GM13976 (cell line): ENCODE data around the gene SLC7A9.

Source experiments
- DNase-seq: peaks from one replicate; pipeline ENCODE4 v3.0.0; 2012; ENCODE audit warnings: low spot score
- in situ Hi-C: fragments of 300-500 bp; cut with MboI; formaldehyde crosslinking; loops from one replicate; pipeline ENCODE4 v1.12.0; 2022; ENCODE audit warnings: low sequenced_read_pairs, mixed read lengths, inconsistent platforms; ENCODE audit not compliant: unreplicated experiment
- TF ChIP-seq, protein P1 (sequence below): IDR thresholded peaks from 2 replicates; pipeline ENCODE4 v1.5.1; 2012; ENCODE audit warnings: borderline replicate concordance, mild to moderate bottlenecking; ENCODE audit not compliant: insufficient read depth; ENCODE audit errors: extremely low read depth, missing control alignments, control extremely low read depth

Gene SLC7A9

GRCh38 chr19:32910874-32911273, 41.3 kb upstream of the SLC7A9 start:
- no peak for DNase-seq
- TF ChIP-seq, protein P1, sequence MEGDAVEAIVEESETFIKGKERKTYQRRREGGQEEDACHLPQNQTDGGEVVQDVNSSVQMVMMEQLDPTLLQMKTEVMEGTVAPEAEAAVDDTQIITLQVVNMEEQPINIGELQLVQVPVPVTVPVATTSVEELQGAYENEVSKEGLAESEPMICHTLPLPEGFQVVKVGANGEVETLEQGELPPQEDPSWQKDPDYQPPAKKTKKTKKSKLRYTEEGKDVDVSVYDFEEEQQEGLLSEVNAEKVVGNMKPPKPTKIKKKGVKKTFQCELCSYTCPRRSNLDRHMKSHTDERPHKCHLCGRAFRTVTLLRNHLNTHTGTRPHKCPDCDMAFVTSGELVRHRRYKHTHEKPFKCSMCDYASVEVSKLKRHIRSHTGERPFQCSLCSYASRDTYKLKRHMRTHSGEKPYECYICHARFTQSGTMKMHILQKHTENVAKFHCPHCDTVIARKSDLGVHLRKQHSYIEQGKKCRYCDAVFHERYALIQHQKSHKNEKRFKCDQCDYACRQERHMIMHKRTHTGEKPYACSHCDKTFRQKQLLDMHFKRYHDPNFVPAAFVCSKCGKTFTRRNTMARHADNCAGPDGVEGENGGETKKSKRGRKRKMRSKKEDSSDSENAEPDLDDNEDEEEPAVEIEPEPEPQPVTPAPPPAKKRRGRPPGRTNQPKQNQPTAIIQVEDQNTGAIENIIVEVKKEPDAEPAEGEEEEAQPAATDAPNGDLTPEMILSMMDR, result no peak
- in situ Hi-C loops, result no loop called here

DNA sequence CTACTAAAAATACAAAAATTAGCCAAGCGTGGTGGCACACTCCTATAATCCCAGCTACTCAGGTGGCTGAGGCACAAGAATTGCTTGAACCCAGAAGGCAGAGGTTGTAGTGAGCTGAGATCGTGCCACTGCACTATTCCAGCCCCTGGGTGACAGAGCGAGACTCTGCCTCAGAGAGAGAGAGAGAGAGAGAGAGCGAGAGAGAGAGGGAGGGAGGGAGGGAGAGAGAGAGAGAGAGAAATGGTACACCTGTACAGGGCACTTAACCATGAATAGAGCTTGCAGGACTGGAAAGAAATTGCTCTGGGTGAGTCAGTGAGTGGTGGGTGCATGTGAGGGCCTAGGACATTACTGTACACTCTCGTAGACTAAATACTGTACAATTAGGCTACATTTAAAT, 40.5 kb upstream of the SLC7A9 start:
- TF ChIP-seq, protein P1, result no peak
- no peak for DNase-seq
- in situ Hi-C loops, result no loop called here

DNA sequence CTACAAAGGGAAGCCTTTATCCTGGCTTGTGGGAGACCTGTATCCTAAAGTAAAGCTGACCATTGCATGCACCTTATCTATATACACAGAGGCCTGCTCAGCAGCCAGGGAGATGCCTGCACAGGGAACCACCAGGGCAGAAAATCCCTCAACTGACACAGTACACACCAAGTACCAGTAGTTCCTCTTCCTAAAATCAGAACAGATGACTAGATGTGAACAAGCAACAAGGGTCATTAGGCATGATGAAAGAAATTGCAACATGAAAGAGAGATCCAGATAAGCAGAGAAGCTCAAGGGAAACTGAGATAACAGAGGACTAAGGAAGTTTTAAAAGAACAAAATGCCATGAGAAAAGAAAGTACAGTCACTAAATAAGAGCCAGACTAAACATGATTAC, 39.7 kb upstream of the SLC7A9 start:
- in situ Hi-C loops, result no loop called here
- TF ChIP-seq, protein P1, result no peak
- DNase-seq, result no peak

GRCh38 chr19:32908641-32909190, 39.1 kb upstream of the SLC7A9 start:
- no peak for DNase-seq
- in situ Hi-C loops, result no loop called here
- TF ChIP-seq, protein P1, result no peak

DNA sequence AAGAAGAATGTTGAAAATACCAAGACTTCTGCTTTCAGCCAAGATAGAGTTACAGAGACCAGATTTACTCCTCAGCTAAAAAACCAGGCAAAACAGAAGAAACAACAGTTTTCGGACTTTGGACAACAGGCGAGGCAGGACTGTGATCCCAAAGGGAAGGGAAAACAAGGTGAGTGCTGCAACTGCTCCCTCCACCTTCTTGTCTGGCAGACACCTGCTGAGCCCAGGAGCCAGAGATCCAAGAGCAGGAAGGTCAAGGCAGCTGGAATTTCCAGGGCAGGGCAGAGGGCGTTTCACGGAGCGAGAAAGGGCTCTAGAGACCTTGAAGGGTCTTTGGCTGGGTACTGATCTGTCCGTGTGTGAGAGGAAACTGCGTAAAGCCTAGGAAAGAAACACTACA, 32.9 kb upstream of the SLC7A9 start:
- TF ChIP-seq, protein P1, result no peak
- DNase-seq, result no peak
- in situ Hi-C loops, result no loop called here

DNA sequence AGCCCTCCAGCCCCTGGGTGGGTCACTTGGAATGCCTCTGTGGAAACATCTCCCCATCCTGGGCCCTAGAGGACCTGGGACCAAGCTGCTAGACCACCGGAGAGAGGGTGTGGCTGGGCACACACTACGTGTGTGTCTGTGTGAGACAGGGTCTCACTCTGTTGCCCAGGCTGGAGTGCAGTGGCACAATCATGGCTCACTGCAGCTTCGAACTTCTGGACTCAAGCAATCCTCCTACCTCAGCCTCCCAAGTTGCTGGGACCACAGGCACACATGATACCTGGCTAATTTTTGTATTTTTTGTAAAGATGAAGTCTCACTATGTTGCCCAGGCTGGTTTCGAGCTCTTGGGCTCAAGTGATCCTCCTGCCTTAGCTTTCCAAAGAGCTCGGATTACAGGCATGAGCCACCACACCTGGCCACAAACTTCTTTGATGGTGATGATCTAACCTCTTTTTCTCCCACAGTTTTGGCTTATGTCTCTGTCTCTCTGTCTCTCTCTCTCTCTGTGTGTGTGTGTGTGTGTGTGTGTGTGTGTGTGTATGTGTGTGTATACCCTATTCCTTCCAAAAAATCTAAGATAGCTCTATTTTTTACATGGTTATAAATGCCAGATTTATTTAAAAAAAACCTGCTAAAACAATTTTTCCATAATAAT, 32.1 kb upstream of the SLC7A9 start:
- TF ChIP-seq, protein P1, result no peak
- no peak for DNase-seq
- in situ Hi-C loops, result no loop called here
